ENCODE results near the gene CCDC50.
A peak's percentile ranks its signal among the peaks of the same experiment; 100 is the strongest.

Gene CCDC50

GRCh38 chr3:191425322-191425734 is 96.1 kb downstream of the CCDC50 start:
- no CpG with 5 or more reads among the region's 11 CpGs for WGBS, 2 donors (ENCODE audit: extremely low coverage in 2 of 2, insufficient read length in 2 of 2, insufficient replicate concordance in 1 of 2)
- Histone ChIP-seq H4K8ac (ENCODE audit: low read depth, low read length) (no peak overlapping the region), H3K36me3 (replicated peaks in 1 of 2; ENCODE audit: control insufficient read depth in 2 of 2, insufficient read depth in 2 of 2, low read length in 2 of 2) (no peaks in the 10 kb centered on the region), H3K18ac (ENCODE audit: low read length) (no peak overlapping the region), H3K9ac (ENCODE audit: low read depth, low read length, poor library complexity) (no peak overlapping the region), H3K14ac (ENCODE audit: low read length) (no peak overlapping the region), H3K4ac (ENCODE audit: low read length) (no peak overlapping the region), H3K4me3 (ENCODE audit: low read length in 2 of 2) (no peak overlapping the region), H2AFZ (ENCODE audit: low read length) (peak overlapping the region; percentile 42), H2BK5ac (ENCODE audit: low read length) (no peak overlapping the region), H3K4me1 (ENCODE audit: control insufficient read depth in 2 of 2, insufficient read depth in 1 of 2, low read depth in 1 of 2, low read length in 2 of 2) (no peaks in the 10 kb centered on the region), H2BK12ac (ENCODE audit: low read length) (no peak overlapping the region), H2BK120ac (ENCODE audit: low read depth, low read length) (no peak overlapping the region), H3K27me3 (ENCODE audit: control insufficient read depth in 3 of 3, insufficient read depth in 3 of 3, low read depth in 1 of 3, low read length in 3 of 3) (no peaks in the 10 kb centered on the region), H3K23ac (ENCODE audit: low read depth, low read length, poor library complexity) (no peak overlapping the region), H2BK15ac (ENCODE audit: low read length) (no peak overlapping the region), H3K9me3 (replicated peaks in 1 of 2; ENCODE audit: control insufficient read depth in 2 of 2, insufficient read depth in 1 of 2, low read depth in 1 of 2, low read length in 2 of 2) (no peaks in the 10 kb centered on the region), H4K91ac (ENCODE audit: low read depth, low read length, poor library complexity) (no peak overlapping the region), H3K4me2 (ENCODE audit: insufficient read depth, low read length, poor library complexity, severe bottlenecking) (no peak overlapping the region), H3K79me1 (ENCODE audit: low read depth, low read length) (no peaks in the 10 kb centered on the region), H2AK5ac (ENCODE audit: low read depth, low read length) (no peak overlapping the region), H3K27ac (replicated peaks; ENCODE audit: low read length) (no peak overlapping the region)
- DNase-seq (ENCODE audit: low spot score), result no peak

DNA sequence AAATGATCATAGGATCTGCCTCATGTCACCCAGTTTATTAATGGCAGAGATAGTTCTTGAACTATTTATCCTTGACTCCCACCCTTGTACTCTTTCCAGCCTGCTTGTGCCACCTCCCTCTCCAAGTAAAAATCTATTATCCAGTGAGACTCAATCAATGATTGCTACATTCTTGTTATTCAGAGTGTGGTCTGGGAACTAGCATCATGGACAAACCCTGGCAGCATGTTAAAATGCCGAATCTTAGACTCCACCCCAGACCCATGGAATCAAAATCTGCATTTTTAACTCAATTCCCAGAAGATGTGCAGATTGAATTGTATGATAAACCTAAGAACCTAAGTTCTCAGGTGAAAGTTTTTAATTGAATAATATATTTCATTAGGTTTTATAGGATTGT is 97.1 kb downstream of the CCDC50 start:
- Histone ChIP-seq H3K9ac (ENCODE audit: low read depth, low read length, poor library complexity) (no peak overlapping the region), H3K27ac (replicated peaks; ENCODE audit: low read length) (no peak overlapping the region), H3K79me1 (ENCODE audit: low read depth, low read length) (no peaks in the 10 kb centered on the region), H3K18ac (ENCODE audit: low read length) (no peak overlapping the region), H3K23ac (ENCODE audit: low read depth, low read length, poor library complexity) (no peak overlapping the region), H2AFZ (ENCODE audit: low read length) (no peak overlapping the region), H2BK15ac (ENCODE audit: low read length) (no peak overlapping the region), H2BK12ac (ENCODE audit: low read length) (no peak overlapping the region), H4K8ac (ENCODE audit: low read depth, low read length) (no peak overlapping the region), H3K4me1 (ENCODE audit: control insufficient read depth in 2 of 2, insufficient read depth in 1 of 2, low read depth in 1 of 2, low read length in 2 of 2) (no peaks in the 10 kb centered on the region), H2BK5ac (ENCODE audit: low read length) (no peak overlapping the region), H3K4me3 (ENCODE audit: low read length in 2 of 2) (no peak overlapping the region), H3K9me3 (replicated peaks in 1 of 2; ENCODE audit: control insufficient read depth in 2 of 2, insufficient read depth in 1 of 2, low read depth in 1 of 2, low read length in 2 of 2) (no peaks in the 10 kb centered on the region), H3K27me3 (ENCODE audit: control insufficient read depth in 3 of 3, insufficient read depth in 3 of 3, low read depth in 1 of 3, low read length in 3 of 3) (no peaks in the 10 kb centered on the region), H3K14ac (ENCODE audit: low read length) (no peak overlapping the region), H4K91ac (ENCODE audit: low read depth, low read length, poor library complexity) (no peak overlapping the region), H2BK120ac (ENCODE audit: low read depth, low read length) (no peak overlapping the region), H3K4me2 (ENCODE audit: insufficient read depth, low read length, poor library complexity, severe bottlenecking) (no peak overlapping the region), H3K4ac (ENCODE audit: low read length) (no peak overlapping the region), H3K36me3 (replicated peaks in 1 of 2; ENCODE audit: control insufficient read depth in 2 of 2, insufficient read depth in 2 of 2, low read length in 2 of 2) (no peaks in the 10 kb centered on the region), H2AK5ac (ENCODE audit: low read depth, low read length) (no peak overlapping the region)
- no peak for DNase-seq (ENCODE audit: low spot score)
- no CpG with 5 or more reads among the region's 1 CpG for WGBS, 2 donors (ENCODE audit: extremely low coverage in 2 of 2, insufficient read length in 2 of 2, insufficient replicate concordance in 1 of 2)

DNA sequence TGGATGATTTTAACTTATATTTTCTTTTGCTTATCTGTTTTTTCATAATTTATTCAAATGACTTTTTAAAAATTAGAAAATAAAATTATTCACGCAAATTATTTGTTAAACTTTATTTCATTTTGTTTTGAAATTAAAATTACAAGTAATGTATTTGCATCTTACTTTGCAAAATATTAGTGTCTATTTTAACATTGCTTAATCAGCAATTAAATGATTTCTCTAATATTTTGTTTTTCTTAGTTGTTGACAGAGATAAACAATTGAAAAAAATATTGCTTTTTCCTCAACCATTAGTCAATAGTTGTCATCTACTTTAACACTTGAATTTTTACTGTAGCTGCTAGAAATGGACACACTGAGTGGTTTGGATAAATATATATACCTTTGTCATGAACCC is 99.0 kb downstream of the CCDC50 start:
- H3K27me3 ChIP-seq (ENCODE audit: control insufficient read depth in 3 of 3, insufficient read depth in 3 of 3, low read depth in 1 of 3, low read length in 3 of 3), result no peaks in the 10 kb centered on the region
- no peak overlapping the region for H2BK120ac ChIP-seq (ENCODE audit: low read depth, low read length)
- H2BK15ac ChIP-seq (ENCODE audit: low read length), result no peak overlapping the region
- no peak overlapping the region for H2BK5ac ChIP-seq (ENCODE audit: low read length)
- no peaks in the 10 kb centered on the region for H3K79me1 ChIP-seq (ENCODE audit: low read depth, low read length)
- H3K9ac ChIP-seq (ENCODE audit: low read depth, low read length, poor library complexity), result no peak overlapping the region
- no peaks in the 10 kb centered on the region for H3K36me3 ChIP-seq (replicated peaks in 1 of 2; ENCODE audit: control insufficient read depth in 2 of 2, insufficient read depth in 2 of 2, low read length in 2 of 2)
- H3K4ac ChIP-seq (ENCODE audit: low read length), result no peak overlapping the region
- no peak for DNase-seq (ENCODE audit: low spot score)
- no peak overlapping the region for H3K23ac ChIP-seq (ENCODE audit: low read depth, low read length, poor library complexity)
- H4K91ac ChIP-seq (ENCODE audit: low read depth, low read length, poor library complexity), result no peak overlapping the region
- no peaks in the 10 kb centered on the region for H3K9me3 ChIP-seq (replicated peaks in 1 of 2; ENCODE audit: control insufficient read depth in 2 of 2, insufficient read depth in 1 of 2, low read depth in 1 of 2, low read length in 2 of 2)
- no peak overlapping the region for H2AFZ ChIP-seq (ENCODE audit: low read length)
- no peak overlapping the region for H3K4me3 ChIP-seq (ENCODE audit: low read length in 2 of 2)
- no peak overlapping the region for H3K4me2 ChIP-seq (ENCODE audit: insufficient read depth, low read length, poor library complexity, severe bottlenecking)
- no peak overlapping the region for H3K27ac ChIP-seq (replicated peaks; ENCODE audit: low read length)
- no peak overlapping the region for H4K8ac ChIP-seq (ENCODE audit: low read depth, low read length)
- no peak overlapping the region for H2AK5ac ChIP-seq (ENCODE audit: low read depth, low read length)
- no peak overlapping the region for H3K18ac ChIP-seq (ENCODE audit: low read length)
- H3K14ac ChIP-seq (ENCODE audit: low read length), result no peak overlapping the region
- H3K4me1 ChIP-seq (ENCODE audit: control insufficient read depth in 2 of 2, insufficient read depth in 1 of 2, low read depth in 1 of 2, low read length in 2 of 2), result no peaks in the 10 kb centered on the region
- WGBS, 2 donors (ENCODE audit: extremely low coverage in 2 of 2, insufficient read length in 2 of 2, insufficient replicate concordance in 1 of 2), result no CpG with 5 or more reads among the region's 1 CpG
- no peak overlapping the region for H2BK12ac ChIP-seq (ENCODE audit: low read length)

DNA sequence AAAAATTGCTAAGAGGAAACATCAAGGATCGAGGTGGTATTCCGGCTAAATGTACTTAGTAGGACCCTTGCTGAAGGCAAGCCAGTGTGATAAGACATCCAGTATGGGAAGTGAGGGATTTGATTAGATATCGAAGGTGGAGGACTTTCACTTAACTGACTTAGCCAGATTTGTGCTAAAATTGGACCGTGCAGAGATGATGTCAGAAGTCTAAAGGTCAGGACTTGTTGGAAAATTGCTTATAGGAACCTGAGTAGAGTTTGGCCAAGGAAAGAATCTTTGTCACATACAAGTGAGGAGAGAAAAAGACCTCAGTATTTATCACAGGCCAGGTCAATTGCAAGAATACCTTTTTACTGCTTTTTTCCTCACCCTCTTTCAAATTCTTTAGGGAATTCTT is 100.9 kb downstream of the CCDC50 start:
- H3K27ac ChIP-seq (replicated peaks; ENCODE audit: low read length), result no peak overlapping the region
- H2BK5ac ChIP-seq (ENCODE audit: low read length), result no peak overlapping the region
- H3K4me3 ChIP-seq (ENCODE audit: low read length in 2 of 2), result no peak overlapping the region
- H4K91ac ChIP-seq (ENCODE audit: low read depth, low read length, poor library complexity), result no peak overlapping the region
- no peak overlapping the region for H4K8ac ChIP-seq (ENCODE audit: low read depth, low read length)
- H3K14ac ChIP-seq (ENCODE audit: low read length), result no peak overlapping the region
- H3K18ac ChIP-seq (ENCODE audit: low read length), result no peak overlapping the region
- no peaks in the 10 kb centered on the region for H3K36me3 ChIP-seq (replicated peaks in 1 of 2; ENCODE audit: control insufficient read depth in 2 of 2, insufficient read depth in 2 of 2, low read length in 2 of 2)
- no peaks in the 10 kb centered on the region for H3K9me3 ChIP-seq (replicated peaks in 1 of 2; ENCODE audit: control insufficient read depth in 2 of 2, insufficient read depth in 1 of 2, low read depth in 1 of 2, low read length in 2 of 2)
- no peak overlapping the region for H3K4me2 ChIP-seq (ENCODE audit: insufficient read depth, low read length, poor library complexity, severe bottlenecking)
- H2BK120ac ChIP-seq (ENCODE audit: low read depth, low read length), result no peak overlapping the region
- no peaks in the 10 kb centered on the region for H3K4me1 ChIP-seq (ENCODE audit: control insufficient read depth in 2 of 2, insufficient read depth in 1 of 2, low read depth in 1 of 2, low read length in 2 of 2)
- H3K79me1 ChIP-seq (ENCODE audit: low read depth, low read length), result no peaks in the 10 kb centered on the region
- H2AK5ac ChIP-seq (ENCODE audit: low read depth, low read length), result no peak overlapping the region
- H2BK15ac ChIP-seq (ENCODE audit: low read length), result no peak overlapping the region
- no peak for DNase-seq (ENCODE audit: low spot score)
- H3K4ac ChIP-seq (ENCODE audit: low read length), result no peak overlapping the region
- no peak overlapping the region for H2BK12ac ChIP-seq (ENCODE audit: low read length)
- WGBS, 2 donors (ENCODE audit: extremely low coverage in 2 of 2, insufficient read length in 2 of 2, insufficient replicate concordance in 1 of 2), result no CpG with 5 or more reads among the region's 4 CpGs
- no peak overlapping the region for H3K9ac ChIP-seq (ENCODE audit: low read depth, low read length, poor library complexity)
- H2AFZ ChIP-seq (ENCODE audit: low read length), result no peak overlapping the region
- H3K27me3 ChIP-seq (ENCODE audit: control insufficient read depth in 3 of 3, insufficient read depth in 3 of 3, low read depth in 1 of 3, low read length in 3 of 3), result no peaks in the 10 kb centered on the region
- H3K23ac ChIP-seq (ENCODE audit: low read depth, low read length, poor library complexity), result no peak overlapping the region

All from neuronal stem cell (in vitro differentiated cells).